ENCODE measurements around the gene MAGI3. TPM values are rescaled to one million over a fixed set of nuclear protein-coding genes. Genes with fewer than 3 reads are reported as not detected.

The MAGI3 gene
- total and polyA plus RNA-seq, 2 of the 13 experiments (the other 11 are each of a cell fraction or from before 2014, with no cell fraction given), result 4.0 to 11.8 TPM

DNA sequence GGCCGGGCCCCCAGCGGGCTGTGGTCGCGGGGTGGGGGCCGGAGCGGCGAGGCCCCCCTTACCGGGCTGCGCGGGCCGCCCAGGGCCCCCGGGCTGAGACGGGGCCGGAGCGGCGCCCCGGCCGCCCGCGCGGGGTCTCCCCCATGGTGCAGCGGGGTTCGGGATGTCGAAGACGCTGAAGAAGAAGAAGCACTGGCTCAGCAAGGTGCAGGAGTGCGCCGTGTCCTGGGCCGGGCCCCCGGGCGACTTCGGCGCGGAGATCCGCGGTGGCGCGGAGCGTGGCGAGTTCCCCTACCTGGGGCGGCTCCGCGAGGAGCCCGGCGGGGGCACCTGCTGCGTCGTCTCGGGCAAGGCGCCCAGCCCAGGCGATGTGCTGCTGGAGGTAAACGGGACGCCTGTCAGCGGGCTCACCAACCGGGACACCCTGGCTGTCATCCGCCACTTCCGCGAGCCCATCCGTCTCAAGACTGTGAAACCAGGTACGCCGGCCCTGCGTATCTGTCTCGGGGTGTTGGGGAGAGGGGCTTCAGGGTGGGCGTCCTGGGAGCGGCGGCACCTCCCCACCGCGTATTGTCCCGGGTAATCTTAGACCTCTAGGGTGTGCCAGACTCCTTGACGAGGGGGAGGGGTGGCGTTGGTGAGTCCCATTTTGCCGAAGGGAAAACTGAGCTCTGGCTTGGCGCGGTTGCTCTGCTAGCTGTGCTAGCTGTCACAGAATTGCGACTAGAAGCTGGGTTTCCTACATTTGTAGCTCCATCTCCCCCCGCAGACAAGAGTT is 745 bp downstream of the MAGI3 start (continued):
- TF ChIP-seq, protein P1, sequence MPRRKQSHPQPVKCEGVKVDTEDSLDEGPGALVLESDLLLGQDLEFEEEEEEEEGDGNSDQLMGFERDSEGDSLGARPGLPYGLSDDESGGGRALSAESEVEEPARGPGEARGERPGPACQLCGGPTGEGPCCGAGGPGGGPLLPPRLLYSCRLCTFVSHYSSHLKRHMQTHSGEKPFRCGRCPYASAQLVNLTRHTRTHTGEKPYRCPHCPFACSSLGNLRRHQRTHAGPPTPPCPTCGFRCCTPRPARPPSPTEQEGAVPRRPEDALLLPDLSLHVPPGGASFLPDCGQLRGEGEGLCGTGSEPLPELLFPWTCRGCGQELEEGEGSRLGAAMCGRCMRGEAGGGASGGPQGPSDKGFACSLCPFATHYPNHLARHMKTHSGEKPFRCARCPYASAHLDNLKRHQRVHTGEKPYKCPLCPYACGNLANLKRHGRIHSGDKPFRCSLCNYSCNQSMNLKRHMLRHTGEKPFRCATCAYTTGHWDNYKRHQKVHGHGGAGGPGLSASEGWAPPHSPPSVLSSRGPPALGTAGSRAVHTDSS (CRISPR knock-in tag; conservative IDR thresholded peaks at IDR 0.05), result no peak
- no peak for TF ChIP-seq ZNF17 (CRISPR knock-in tag; IDR thresholded peaks at IDR 0.05)
- TF ChIP-seq DMAP1 (CRISPR knock-in tag; IDR thresholded peaks at IDR 0.05), result peak; percentile 45; the same call in 1 of the 2 replicates
- no peak for TF ChIP-seq AGO1 (IDR thresholded peaks at IDR 0.05; ENCODE audit: low read depth, low read length, poor library complexity, severe bottlenecking)
- no peak for TF ChIP-seq EHMT2 (IDR thresholded peaks at IDR 0.05; ENCODE audit: borderline replicate concordance, low read depth, low read length)
- TF ChIP-seq PAWR (CRISPR knock-in tag; IDR thresholded peaks at IDR 0.05; ENCODE audit: borderline replicate concordance), result no peak
- no peak for TF ChIP-seq MAFG (CRISPR knock-in tag; IDR thresholded peaks at IDR 0.05)
- TF ChIP-seq ZNF552 (CRISPR knock-in tag; IDR thresholded peaks at IDR 0.05; ENCODE audit: borderline replicate concordance), result no peak
- TF ChIP-seq, protein P2, sequence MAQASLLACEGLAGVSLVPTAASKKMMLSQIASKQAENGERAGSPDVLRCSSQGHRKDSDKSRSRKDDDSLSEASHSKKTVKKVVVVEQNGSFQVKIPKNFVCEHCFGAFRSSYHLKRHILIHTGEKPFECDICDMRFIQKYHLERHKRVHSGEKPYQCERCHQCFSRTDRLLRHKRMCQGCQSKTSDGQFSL (CRISPR knock-in tag; IDR thresholded peaks at IDR 0.05), result no peak
- no peak for TF ChIP-seq ZNF839 (CRISPR knock-in tag; IDR thresholded peaks at IDR 0.05; ENCODE audit: borderline replicate concordance)
- no peak for TF ChIP-seq SRSF4 (IDR thresholded peaks at IDR 0.05; ENCODE audit: low read depth, low read length, poor library complexity, severe bottlenecking)
- TF ChIP-seq, protein P3, sequence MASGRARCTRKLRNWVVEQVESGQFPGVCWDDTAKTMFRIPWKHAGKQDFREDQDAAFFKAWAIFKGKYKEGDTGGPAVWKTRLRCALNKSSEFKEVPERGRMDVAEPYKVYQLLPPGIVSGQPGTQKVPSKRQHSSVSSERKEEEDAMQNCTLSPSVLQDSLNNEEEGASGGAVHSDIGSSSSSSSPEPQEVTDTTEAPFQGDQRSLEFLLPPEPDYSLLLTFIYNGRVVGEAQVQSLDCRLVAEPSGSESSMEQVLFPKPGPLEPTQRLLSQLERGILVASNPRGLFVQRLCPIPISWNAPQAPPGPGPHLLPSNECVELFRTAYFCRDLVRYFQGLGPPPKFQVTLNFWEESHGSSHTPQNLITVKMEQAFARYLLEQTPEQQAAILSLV (CRISPR knock-in tag; IDR thresholded peaks at IDR 0.05; ENCODE audit: borderline replicate concordance), result peak; percentile 58; the same call in 1 of the 2 replicates
- TF ChIP-seq ZNF546 (CRISPR knock-in tag; conservative IDR thresholded peaks at IDR 0.05), result no peak
- TF ChIP-seq ZNF615 (CRISPR knock-in tag; IDR thresholded peaks at IDR 0.05; ENCODE audit: borderline replicate concordance), result no peak
- no peak for TF ChIP-seq SAFB2 (CRISPR knock-in tag; IDR thresholded peaks at IDR 0.05; ENCODE audit: borderline replicate concordance, low read depth)
- no peak for TF ChIP-seq CBX2 (IDR thresholded peaks at IDR 0.05; ENCODE audit: low read depth, low read length)
- no peak for TF ChIP-seq CBX2 (CRISPR knock-in tag; IDR thresholded peaks at IDR 0.05; ENCODE audit: low read depth)
- TF ChIP-seq, protein P4, sequence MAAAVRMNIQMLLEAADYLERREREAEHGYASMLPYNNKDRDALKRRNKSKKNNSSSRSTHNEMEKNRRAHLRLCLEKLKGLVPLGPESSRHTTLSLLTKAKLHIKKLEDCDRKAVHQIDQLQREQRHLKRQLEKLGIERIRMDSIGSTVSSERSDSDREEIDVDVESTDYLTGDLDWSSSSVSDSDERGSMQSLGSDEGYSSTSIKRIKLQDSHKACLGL (CRISPR knock-in tag; IDR thresholded peaks at IDR 0.05), result peak; percentile 26; the same call in 1 of the 2 replicates
- TF ChIP-seq, protein P5, sequence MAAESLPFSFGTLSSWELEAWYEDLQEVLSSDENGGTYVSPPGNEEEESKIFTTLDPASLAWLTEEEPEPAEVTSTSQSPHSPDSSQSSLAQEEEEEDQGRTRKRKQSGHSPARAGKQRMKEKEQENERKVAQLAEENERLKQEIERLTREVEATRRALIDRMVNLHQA (CRISPR knock-in tag; IDR thresholded peaks at IDR 0.05), result no peak
- no peak for TF ChIP-seq ETV6 (CRISPR knock-in tag; conservative IDR thresholded peaks at IDR 0.05)
- no peak for TF ChIP-seq ZNF564 (CRISPR knock-in tag; IDR thresholded peaks at IDR 0.05)
- no peak for TF ChIP-seq FIP1L1 (IDR thresholded peaks at IDR 0.05; ENCODE audit: borderline replicate concordance, insufficient read depth, low read depth, low read length)
- TF ChIP-seq KAT2B (IDR thresholded peaks at IDR 0.05; ENCODE audit: borderline replicate concordance, low read depth, low read length), result no peak
- no peak for TF ChIP-seq ISL2 (CRISPR knock-in tag; IDR thresholded peaks at IDR 0.05)
- TF ChIP-seq KMT2B (CRISPR knock-in tag; IDR thresholded peaks at IDR 0.05), result peak; percentile 52; the same call in 1 of the 2 replicates
- no peak for TF ChIP-seq MTF1 (CRISPR knock-in tag; IDR thresholded peaks at IDR 0.05)
- no peak for TF ChIP-seq ZNF20 (CRISPR knock-in tag; IDR thresholded peaks at IDR 0.05)
- no peak for TF ChIP-seq JARID2 (CRISPR knock-in tag; IDR thresholded peaks at IDR 0.05; ENCODE audit: insufficient replicate concordance)
